Measurements from ENCODE around the gene TMEM258.

- TF ChIP-seq CTCF (IDR thresholded peaks at IDR 0.05; ENCODE audit: low read length) (no peak), EZH2 (IDR thresholded peaks at IDR 0.05; ENCODE audit: borderline replicate concordance, low read length) (no peak)
These were observed 857 bp upstream of the TMEM258 start for GRCh38 chr11:61793083-61793828.

All from OCI-LY1 (cell line).